Activated T-cell treated with anti-CD3 and anti-CD28 coated beads for 24 hours (primary cell): ENCODE measurements around the gene GRIN2A.

Source experiments
- DNase-seq: peaks from one replicate; pipeline ENCODE4 v3.0.0-alpha.2; 2020; ENCODE audit warnings: low read depth

The GRIN2A gene

DNA sequence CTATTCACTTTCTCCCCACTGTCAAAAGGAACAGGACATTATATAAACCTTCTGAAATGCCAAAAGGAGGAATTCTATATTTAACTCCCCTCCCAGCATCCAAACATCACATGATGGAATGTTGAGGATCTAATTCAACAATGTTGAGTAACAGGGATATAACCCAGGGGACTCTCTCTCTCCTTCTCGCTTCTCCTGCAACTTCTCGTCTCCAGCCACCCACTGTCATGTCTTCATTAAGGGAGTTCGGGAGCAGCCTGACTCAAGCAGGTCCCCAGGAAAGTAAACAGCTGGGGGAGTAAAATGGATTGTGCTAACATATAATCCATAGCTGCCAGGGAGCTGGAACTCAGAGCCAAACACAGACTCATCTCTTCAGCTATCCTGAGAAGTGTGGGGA lies 51.7 kb downstream of the GRIN2A start:
- no peak for DNase-seq

DNA sequence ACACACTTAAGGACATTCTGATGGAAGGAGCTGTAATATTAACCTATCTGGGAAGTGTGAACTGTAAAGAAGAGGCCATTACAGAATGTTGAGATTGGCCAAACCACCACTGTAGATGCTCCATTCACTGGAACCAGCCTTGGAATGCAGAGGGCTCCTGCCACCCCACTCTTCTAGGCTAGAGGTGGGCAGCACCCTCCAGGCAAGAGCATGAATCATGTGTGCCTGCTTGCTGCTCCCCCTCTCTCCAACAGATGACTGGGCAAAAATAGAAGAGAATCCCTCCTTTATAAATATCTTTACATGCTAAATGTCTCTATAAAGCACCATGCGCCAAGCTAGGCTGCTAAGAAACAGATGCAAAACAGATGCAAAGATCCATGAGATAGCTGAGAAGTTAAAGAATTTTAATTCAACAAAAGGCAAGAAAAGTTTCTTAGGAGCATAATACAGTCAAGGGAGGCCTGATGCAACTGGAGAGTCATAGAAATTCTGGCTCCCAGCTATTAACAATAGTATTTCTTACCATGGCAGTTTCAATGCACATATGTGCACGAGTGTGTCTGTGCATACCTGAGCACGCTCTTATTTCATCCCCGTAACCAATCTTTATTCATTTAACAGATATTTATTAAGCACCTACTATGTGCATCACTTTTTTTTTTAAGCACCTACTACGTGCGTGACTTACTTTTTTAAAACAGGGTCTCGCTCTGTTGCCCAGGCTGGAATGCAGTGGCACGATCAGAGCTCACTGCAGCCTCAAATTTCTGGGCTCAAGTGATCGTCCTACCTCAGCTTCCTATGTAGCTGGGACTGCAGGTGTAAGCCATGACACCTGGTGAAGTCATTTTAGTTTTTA lies 53.6 kb downstream of the GRIN2A start:
- DNase-seq, result no peak

DNA sequence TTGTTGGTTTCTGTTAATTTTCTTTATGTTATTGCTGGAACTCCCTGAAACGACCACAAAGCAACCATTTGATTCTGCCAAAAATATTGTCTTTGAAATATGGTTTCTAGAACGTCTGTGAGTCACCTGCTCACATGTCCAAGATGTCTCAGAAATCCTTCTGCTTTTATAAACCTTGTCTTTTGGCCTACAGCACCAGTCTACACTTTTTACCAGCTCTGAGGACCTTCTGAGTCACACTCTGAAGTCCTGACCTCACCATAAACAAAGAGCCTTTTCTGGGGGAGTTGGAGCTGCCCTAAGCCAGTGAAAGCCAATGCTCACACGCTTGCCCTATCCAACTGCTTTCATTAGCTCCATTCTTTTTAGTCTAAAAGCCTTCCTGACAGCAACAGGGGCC lies 55.5 kb downstream of the GRIN2A start:
- DNase-seq, result no peak

DNA sequence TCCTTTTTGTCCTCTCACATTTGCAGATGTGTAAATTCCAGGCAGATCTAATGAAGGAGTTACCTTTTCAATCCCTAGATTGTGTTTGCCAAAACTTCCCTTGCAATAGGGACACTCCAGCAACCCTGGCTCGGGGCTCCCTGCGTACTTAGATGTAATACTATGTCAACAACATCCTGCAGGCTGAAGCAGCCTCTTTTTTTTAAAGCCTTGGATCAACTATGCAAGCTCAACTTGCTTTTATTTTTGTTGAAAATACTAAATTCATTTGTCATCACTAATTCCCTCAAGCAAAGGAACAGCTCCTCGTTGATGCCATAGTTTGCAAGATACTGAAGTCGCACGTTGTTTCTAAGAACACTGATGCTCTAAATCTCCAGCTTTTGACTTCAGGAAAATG lies 59.1 kb downstream of the GRIN2A start:
- no peak for DNase-seq

DNA sequence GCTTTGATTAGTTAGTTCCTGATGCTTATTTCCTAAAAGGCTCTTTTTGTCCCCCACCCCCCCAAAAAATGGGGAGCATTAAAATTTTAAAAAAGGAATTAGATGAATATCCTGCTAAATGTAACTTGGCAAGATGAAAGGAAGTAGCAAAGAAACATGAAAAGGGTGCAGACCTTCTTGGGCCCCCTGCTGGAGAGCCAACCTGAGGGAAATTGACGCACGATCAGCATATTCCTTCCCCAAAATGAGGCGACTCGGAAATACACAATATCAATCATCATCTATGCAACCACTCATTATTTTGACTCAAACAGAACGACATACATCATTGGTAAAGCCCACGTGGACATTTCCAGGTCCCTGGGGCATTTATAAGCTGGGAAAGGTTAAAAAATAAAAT lies 59.7 kb downstream of the GRIN2A start:
- no peak for DNase-seq

DNA sequence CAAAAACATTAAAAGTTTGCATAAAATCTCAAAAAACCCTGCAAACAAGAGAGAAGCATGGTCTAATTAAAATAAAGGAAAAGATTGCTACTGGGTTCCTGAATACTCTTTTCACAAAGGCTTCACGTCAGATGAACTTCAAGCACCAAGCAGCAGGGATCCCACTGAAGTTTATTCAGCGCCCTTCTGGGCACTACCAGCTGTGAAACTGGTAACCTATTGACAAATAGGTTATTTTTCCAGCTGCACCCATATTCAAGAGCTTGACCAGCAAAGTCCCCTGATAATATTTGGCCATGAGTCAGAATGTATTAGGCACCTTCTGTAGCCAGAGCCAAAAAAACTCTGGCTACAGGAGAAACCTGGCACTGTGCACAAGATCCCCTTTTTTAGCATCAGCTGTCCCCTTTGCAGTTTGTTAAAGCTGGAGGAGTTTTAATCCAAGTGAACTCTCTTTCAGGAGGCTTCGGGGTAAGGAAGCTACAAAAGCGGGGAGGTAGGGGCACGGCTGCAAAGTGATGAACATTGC lies 60.3 kb downstream of the GRIN2A start:
- no peak for DNase-seq

DNA sequence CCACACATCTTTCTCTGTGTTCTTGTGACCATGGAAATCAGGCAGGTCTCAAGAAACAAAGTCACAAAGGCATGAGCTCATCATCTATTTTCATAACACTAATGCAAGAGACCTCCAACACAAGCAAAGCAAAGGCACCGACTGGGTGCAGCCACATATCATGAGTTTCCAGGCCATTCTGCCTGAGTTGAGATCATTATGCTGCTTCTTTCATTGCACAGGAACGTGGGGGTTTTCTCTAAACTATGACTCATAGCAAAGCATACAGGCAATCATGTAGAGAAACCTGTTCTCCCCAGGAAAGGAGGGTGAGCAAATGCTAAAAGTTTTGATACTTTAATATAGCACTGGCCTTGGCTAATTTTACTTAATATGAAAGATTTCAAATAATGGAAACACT lies 60.7 kb downstream of the GRIN2A start:
- DNase-seq, result no peak

DNA sequence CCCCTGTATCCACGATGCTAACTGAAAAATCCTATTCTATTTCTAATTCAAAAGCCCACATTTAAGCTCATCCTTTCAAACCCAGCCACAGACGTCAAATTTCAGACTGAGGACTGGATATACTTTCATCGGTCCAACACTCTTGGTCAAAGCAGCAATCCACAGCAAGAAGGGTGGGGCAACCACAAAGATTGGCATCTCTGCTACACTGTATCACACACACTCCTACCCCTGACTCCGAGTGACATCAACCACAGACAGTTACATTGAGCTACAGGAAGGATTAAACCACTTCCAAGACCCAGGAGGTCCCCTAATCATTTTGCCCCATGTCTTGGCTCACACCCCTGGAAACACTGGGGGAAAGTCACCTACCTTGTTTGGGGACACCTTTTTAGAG lies 61.3 kb downstream of the GRIN2A start:
- no peak for DNase-seq

DNA sequence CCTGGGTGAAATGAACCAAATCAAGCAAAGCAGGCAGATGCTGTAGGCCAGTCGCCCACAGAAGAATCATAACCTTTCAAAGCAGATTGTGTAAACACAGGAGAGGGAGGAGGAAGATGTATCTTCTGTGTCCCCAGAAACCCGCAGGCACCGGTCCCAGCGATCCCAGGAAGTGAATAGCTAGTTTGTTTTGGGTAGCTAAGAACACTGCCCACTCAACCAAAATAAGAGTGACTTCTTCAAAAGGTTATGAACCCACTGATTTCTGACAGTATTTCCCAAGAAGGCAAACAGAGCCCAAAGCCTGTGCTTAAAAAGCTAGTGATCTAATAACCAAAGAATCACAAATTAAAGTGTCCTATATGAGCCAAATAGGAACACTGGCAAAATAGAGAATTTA lies 67.8 kb downstream of the GRIN2A start:
- DNase-seq, result no peak

DNA sequence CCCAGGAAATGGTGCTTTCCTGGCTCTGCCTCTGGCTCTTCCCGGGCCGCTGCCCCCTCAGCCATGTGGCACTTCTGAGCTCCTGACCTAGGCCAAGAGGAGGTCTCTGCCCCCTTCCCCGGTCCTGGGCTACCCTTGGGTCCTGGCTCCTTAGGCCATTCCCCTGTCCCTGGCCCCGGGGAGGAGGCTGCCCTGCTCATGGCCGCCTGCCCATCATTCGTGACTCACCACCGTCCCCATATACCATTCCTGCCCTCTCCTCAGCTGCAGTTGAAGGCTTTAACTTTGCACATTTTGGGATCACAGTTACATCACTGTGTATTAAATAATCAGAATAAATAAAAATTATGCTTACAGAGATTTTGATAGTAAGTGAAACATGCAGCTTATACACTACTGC lies 69.0 kb downstream of the GRIN2A start:
- no peak for DNase-seq

DNA sequence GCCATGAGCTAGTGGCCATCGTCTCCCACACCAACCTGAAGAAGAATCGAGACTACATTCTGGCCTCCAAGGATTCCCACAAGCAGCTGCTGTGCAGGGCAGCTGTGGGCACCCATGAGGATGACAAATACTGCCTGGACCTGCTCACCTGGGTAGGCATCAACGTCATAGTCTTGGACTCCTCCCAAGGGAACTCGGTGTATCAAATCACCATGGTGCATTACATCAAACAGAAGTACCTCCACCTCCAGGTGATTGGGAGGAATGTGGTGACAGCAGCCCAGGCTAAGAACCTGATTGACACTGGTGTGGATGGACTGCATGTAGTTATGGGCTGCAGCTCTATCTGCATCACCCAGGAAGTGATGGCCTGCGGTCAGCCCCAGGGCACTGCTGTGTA lies 70.2 kb downstream of the GRIN2A start:
- no peak for DNase-seq

DNA sequence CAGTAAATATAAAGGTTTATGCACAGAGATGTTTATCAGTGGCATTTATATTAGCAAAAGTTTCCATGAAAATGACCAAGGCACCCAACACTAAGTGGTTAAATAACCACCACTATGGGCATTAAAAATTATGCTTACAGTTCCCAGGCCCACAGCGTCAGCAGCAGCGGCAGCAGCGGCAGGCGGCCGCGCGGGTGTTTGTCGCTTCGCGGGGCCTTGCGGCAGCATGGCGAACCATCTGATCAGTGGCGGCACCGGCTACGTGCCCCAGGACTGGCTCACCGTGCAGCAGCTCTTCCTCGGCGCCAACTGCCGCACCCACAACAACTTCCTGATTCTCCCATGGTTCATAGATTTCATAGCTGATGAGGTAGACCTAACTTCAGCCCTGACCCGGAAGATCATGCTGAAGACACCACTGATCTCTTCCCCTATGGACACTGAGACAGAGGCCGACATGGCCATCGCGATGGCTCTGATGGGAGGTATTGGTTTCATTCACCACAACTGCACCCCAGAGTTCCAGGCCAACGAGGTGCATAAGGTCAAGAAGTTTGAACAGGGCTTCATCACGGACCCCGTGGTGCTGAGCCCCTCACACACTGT lies 71.0 kb downstream of the GRIN2A start:
- DNase-seq, result no peak

DNA sequence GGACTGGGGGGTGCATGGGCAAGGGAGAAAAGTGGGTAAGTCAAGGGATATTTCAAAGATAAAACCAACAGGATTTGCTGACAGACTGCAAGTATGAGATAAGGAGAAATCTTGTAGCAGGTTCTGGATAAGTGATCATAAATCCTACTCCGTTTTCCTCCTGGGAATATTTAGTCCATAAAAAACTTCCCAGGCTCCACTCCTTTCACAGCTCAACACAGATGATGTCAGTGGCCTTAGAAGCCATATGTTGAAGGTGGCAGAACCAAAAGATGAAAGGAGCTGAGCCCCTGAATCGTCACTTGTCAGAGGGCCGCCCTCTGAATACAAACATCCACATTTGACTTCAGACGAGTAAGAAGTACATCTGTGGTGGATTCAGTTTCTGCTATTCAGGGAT lies 71.7 kb downstream of the GRIN2A start:
- no peak for DNase-seq

DNA sequence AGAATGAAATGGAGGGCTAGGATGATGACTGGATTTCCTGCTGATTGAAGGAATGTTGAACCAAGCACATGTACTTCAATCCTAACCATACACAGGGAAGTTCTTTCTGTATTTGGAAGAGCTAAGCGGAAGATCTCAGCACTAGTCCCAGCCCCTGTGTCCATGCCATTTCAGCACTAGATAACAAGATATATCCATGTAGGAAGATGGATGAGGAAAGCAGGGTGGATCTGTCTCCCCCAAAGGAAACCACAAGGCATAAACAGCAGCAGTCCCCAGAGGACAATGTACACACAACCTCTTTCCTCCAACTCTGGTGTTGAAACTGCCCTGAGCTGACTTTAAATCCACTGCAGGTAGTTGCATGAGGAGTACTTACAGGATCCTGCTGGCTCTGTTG lies 75.1 kb downstream of the GRIN2A start:
- no peak for DNase-seq

DNA sequence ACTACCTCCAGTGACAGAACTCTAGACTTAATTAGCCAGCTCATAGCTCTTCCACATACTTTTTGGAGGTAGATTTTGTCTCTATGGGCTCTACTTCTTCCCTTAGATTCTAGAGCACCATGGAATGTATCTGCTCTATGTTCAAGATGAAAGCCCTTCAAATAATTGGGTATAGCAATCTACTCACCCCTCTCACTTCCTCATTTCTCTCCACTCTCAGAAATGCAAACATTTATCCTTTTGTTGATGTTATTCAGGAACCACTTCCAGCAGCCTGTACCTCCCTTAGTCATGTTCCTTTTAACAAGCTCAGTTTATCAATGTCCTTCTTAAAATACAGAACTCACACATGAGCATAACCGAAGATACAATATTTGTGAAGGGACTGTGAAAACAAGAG lies 78.5 kb downstream of the GRIN2A start:
- DNase-seq, result no peak

DNA sequence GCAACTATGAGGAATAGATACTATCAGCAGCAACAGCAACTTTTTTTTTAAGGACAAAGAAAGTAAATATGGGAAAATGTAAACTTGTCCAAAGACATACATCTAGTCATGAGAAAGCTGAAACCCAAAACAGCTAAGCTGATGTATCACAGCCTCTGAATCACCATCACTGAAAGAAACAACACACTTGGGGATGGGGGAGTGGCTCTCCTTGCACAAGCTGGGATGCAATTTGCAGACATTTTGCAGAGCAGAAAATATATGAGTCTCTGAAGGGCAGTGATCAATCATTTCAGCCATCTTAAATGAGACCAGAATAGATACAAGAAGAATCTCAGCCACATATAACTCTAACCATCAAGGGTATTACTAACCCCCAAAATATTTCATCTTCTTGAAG lies 79.1 kb downstream of the GRIN2A start:
- DNase-seq, result no peak

DNA sequence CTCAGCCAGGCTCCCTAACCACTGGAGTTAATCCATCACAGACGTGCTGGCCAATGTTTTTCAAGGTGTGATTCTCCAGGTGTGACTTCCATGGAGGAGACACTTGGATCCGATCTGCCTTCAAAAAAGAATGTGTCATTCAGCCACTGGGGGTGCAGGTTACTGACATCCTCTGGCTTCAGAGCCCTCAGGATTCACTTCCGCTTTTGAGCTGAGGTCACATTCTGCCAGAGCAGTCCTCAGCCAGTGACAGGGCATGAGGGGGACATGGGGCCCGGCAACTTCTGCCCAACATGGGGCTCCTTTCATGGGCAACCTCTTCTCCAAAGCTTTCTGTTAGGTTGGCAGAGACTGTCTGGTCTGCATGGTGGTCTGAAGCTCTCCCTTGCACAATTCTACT lies 81.4 kb downstream of the GRIN2A start:
- DNase-seq, result no peak

DNA sequence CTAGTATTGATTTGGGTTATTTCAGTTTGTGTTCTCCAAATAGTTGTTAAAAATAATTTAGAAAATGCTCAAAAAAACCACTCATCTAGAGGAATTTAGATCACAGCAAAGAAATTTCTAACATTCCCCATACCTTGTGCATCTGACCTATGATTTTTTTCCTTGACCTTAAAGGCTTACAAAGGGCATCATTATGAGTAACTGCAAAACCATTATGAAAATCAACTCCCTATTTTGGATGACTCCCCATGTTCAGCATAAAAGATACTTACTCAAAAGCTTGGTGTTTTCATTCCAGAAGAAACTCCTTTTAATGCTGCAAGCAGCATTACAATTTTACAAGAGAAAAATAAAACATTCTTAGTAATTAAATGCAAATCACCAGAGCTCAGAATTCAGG lies 83.2 kb downstream of the GRIN2A start:
- DNase-seq, result no peak

DNA sequence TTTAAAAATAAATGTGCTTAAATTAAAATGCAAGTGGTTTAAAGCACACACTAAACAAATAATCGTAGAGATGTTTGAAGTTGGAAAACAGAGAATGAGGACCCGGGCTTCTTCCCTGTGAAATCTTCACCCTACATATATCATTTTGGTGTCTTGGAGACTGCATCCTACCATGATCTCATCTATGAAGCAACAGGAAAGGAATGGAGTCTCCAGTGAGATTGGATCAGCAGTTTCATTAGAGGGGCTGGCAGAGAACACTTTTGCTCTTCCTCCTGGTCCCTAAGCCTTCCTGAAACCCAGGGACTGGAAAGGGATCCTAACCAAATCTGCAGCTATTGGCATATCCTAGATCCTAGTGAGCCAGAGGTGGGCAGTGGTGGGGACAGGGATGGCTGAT lies 85.0 kb downstream of the GRIN2A start:
- no peak for DNase-seq

DNA sequence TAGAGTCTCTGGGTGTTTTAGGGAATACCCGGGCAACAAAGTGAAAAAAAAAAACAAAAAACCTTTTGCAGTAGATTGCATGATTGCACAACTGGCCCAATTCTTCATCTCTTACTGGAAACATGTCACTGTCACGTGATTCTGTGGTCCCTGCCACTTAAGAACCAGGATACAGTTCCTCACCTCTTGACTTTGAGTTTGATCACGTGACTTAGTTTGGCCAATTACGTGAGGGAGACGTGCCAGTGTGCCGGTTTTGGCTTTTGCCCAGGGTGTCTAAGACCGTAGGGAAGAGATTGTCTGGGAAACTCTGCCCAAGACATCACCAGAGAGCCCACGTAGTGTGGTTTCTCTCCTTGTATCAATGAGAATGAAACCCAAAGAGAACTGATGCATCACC lies 88.7 kb downstream of the GRIN2A start:
- no peak for DNase-seq

DNA sequence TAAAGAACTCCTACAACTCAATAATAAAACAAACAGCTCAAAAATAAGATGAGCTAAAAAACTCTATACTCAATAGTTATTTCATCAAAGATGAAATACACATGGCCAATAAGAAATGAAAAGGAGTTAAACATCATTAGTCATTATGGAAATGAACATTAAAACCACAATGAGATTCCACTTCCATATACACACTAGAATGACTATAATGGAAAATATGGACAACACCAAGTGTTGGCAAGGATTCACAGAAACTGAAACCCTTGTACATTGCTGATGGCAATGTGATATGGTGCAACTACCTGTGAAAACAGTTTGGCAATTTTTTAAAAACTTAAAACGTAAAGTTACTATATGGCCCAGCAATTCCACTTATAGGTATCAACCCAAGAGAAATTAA lies 91.4 kb downstream of the GRIN2A start:
- DNase-seq, result no peak

DNA sequence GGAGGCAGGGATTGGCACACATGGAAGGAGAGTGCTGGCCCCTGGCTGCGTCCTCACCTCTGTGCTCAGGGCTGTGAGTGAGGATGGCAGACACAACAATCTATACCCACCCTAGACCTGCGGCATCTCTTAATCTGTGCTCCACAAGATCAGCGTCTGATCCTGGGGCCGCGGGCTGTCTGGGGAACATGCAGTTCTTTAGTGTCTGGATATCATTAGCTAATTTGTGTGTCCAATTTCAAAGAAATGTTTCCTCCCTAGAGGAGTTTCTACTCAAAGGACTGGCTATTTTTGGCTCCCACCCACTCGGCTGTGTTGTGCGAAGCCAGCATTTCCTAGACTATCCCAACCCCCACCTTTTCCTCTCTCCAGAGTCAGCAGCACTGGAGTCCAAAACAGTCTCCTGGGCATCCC lies 93.8 kb downstream of the GRIN2A start:
- no peak for DNase-seq

DNA sequence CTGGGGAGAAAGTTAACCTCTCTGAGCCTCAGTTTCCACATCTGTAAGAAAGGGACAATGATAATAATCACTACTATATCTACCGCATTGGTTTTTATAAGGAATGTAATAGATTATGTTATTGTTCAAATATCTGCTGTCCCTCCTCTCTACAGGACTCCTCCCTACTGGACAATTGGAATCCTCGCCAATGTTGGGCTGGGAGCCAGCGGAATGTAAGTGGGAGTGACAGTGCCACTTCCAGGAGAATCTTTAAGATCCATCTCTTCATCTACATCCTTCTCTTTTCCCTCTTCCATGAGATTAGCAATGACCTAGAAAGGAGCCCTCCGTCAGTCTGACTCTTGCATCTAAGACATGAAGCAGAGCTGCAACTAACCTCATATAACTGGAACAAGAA lies 95.1 kb downstream of the GRIN2A start:
- no peak for DNase-seq

DNA sequence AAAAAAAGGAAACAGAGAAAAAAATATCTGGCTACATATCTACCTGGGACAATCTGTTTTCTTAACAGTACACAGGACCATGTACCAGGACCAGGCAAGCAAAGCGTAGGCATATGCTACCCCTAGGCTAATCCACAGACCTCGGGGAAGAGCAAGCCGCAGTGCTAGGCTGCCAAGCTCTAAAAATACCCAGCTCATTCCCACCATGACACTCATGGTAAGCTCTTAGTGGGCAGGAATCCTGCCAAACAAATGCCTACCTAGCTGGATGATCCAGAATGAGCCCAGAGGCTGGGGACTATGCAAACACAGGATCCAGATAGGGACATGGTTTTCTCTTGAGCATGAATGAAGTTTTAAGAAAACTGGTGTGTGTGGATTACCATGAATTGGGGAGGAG lies 95.6 kb downstream of the GRIN2A start:
- DNase-seq, result no peak
